GM21381 (cell line): ENCODE data around the gene ANKRD33.
"Not testable (repeated sequence)": the region's sequence is repeated elsewhere in the genome, so short reads cannot be mapped to it uniquely, and the experiment has no call there.

Experiments used
- ATAC-seq: cut with Tn5 transposase; IDR thresholded peaks from one replicate; pipeline ENCODE4 v1.9.1; 2021; ENCODE audit warnings: mild to moderate bottlenecking, moderate library complexity; ENCODE audit not compliant: unreplicated experiment

Gene ANKRD33

DNA sequence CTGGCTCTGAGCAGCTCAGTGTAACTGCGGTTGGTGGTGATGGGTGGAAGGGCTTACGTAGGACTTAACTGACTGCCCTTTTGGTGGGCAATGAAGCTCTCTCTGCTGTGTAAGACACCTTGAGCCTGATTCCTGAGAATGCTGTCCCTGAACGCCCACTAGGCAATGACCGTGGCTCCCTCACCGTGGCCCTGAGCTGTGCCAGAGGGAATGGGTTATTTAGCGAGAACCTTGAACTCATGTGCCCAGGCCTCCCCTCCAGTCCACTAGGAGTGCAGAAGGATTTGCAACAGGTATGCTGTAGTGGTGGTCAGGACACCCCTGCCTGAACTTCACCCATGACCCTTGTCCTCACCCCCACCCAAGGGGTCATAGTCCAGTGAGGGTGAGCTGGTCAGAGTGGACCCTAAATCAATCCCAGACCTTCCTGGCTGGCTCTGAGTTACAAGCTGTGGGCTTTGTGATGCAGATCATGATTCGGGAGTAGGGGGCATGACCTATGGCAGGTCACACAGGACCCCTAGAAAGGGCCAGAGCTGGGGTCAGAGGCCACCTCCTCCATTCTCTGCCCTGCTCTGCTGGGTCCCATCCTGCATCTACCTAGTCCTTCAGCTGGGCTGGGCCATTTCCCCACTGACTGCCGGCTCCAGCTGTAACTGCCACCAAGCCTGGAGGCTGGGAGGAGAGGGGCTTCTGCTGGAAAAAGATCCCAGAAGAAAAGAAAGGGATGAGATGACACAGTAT, 14.5 kb upstream of the ANKRD33 start:
- ATAC-seq = no peak

GRCh38 chr12:51874000-51874399, 13.9 kb upstream of the ANKRD33 start:
- ATAC-seq = no peak

DNA sequence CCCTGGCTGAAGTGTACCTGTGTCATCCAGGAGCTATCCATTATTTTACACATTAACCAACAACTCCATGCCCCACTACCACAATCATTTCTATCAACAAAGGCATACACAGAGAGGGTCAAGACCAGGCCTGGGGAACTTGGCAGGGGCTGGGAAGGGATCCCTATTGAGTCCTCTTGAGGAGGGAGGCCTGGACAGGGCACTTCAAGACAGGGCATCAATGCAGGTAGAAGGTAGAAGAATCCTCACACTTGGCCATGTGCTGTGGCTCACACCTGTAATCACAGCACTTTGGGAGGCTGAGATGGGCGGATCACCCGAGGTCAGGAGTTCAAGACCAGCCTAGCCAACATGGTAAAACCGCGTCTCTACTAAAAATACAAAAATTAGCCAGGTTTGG, 13.4 kb upstream of the ANKRD33 start:
- ATAC-seq = no peak

- no peak for ATAC-seq
These were observed 8.8 kb upstream of the ANKRD33 start for GRCh38 chr12:51879102-51879501.

- no peak for ATAC-seq
These were observed 4.6 kb upstream of the ANKRD33 start for GRCh38 chr12:51883295-51883694.

GRCh38 chr12:51883998-51884675, 3.8 kb upstream of the ANKRD33 start:
- ATAC-seq = no peak

DNA sequence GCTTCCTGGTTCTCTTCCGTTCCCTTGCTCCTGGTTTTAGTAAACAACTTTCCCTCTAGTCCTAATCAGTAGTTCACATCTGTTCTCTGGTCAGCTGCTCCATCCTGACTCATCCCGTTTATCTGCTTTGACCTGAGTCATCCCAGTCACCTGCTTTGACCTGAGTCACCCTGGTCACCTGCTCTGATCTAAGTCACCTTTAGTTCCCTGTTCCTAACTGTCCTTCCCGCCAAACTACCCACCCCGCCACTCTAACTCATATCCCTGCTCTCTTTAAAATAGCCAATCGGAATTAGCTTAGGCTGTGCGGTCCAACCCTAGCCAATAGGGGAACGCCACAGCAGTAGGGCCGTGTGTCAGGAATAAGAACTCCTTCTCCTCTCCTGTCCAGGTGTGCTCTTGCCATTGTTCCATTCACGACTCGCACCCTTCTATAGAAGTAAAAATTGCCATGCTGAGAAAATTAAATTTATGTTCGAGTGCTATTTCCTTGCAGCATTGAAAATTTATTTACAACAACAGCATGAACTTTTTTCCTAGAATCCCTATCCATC, 3.1 kb upstream of the ANKRD33 start:
- ATAC-seq = no peak

- not testable (repeated sequence) for ATAC-seq
These were observed 2.4 kb upstream of the ANKRD33 start for GRCh38 chr12:51885294-51886020.

DNA sequence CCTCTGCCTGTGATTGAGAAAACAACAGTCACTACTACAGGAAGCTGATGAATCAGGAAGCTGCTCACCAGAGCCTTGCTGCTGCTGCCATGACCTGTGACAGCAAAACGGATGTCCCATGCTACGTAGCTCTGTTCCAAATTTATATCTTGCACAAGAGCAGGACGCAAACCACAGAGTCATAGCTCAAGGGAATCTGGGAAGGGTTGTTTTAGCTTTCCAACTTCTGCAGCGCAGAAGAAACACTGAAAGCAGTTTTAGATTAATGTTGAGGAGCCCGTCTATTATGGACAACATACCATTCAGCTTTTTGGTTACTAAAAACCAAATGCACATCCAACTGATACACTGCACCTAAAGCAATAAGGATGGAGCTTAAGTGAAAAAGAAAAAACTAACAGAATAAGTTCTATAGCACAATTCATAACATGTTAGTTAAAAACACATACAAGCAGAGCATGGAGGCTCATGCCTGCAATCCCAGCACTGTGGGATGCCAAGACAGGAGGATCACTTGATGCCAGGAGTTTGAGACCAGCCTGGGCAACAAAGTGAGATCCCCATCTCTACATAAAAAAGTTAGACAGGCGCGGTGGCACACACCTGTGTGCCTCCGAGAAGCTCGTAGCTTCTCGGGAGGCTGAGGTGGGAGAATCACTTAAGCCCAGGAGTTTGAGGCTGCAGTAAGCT, 1.7 kb upstream of the ANKRD33 start:
- ATAC-seq = no peak

GRCh38 chr12:51888316-51889215, 663 bp downstream of the ANKRD33 start:
- ATAC-seq = no peak

DNA sequence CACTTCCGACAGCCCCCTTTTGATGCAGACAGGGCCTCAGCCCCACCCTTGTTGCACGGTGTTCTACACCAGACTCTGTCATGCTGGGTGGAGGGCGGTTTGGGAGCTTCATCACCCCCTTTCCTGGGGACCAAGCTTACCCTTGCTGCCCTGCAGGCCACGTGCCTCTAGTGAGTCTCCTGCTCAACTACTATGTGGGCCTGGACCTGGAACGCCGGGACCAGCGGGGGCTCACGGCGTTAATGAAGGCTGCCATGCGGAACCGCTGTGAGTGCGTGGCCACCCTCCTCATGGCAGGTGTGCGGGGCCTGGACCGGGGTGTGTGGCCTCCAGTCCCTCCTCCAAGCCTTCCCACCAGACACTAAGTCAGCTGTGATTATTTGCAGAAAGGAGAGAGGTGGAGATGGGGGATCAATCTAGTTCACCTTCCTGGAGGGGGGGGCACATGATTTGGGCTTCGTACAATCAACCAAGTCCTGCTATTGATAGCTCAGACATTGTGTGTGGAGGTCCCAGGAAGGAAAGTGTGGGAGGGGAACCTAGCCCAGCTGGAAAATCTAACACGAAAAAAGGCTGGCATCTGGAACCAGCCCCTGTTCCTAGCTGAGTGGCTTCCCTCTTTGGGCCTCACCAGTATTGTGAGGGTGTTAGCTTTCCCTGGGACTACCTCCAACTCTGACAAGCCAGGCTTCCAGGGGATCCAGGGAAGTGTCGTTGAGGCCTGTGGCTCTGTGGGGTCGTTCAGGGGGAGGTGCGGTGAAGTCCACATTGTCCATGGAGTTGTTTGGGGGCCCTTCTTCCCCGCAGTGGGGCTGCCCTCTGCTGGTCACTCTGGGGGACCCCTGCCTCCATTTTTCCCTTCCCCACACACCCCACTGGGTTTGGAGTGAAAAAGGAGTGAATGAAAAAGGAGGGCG, 1.6 kb downstream of the ANKRD33 start:
- no peak for ATAC-seq

DNA sequence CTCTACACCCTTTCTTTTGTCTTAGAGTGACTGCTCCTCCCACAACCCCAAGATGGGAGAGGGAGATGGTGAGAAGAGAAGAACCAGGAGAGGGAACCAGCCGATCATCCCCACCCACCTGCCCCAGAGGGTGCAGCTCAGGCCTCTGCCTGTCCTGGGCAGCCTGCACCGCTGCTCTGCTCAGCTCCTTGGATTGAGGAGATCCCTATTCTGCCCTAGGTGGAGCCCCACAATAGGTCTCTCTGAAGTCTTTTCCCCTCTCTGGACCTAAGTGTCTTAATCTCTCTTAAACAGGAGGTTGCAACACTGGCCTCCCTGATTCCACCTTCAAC, 2.2 kb downstream of the ANKRD33 start:
- ATAC-seq = no peak

DNA sequence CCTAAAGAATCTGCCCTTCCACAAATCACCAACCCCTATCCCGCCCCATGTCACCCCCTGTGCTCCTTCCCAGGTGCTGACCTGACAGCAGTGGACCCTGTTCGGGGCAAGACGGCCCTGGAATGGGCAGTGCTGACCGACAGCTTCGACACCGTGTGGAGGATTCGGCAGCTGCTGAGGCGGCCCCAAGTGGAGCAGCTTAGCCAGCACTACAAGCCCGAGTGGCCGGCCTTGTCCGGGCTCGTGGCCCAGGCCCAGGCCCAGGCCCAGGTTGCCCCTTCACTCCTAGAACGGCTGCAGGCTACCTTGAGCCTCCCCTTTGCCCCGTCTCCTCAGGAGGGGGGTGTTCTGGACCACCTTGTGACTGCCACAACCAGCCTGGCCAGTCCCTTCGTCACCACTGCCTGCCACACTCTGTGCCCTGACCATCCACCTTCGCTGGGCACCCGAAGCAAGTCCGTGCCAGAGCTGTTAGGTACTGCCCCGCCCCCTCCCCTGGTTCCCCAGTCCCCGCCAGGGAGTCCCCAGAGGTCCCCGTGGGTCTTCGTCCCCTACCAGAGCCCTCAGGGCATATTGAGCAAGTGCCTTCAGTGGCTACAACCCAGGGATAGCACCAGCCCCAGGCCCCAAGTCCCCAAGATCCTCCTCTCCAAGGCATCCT, 2.7 kb downstream of the ANKRD33 start:
- no peak for ATAC-seq

DNA sequence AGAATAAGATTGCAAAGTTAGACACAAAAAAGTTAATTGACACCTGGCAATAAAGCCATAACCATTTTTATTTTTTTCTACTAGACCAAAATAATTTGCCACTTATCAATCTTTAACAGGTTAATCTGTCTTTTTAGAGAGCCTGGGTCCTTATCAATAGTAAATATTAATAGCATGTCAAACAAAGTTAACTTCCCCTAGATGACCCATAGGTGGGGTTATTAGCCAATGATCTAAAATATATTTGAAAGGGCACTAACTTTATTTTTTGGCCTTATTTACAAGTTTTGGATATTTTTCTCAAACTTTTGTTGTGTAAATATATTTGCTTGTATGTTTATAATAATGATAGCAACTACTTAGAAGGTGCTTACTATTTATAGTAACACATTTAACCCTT, 3.9 kb downstream of the ANKRD33 start:
- ATAC-seq = no peak

GRCh38 chr12:51893786-51894185, 5.9 kb downstream of the ANKRD33 start:
- no peak for ATAC-seq

- ATAC-seq = no peak
These were observed 7.7 kb downstream of the ANKRD33 start for GRCh38 chr12:51895378-51896135.

- ATAC-seq = no peak
These were observed 8.3 kb downstream of the ANKRD33 start for GRCh38 chr12:51896236-51896635.

- ATAC-seq = no peak
These were observed 9.3 kb downstream of the ANKRD33 start for GRCh38 chr12:51897181-51897580.
